Measurements from ENCODE around the gene ZNF319. TPM values are rescaled to one million over a fixed set of nuclear protein-coding genes. Genes with fewer than 3 reads are reported as not detected.

Gene ZNF319
- total RNA-seq, 1 donor from 2014 or later, result 15.0 TPM

DNA sequence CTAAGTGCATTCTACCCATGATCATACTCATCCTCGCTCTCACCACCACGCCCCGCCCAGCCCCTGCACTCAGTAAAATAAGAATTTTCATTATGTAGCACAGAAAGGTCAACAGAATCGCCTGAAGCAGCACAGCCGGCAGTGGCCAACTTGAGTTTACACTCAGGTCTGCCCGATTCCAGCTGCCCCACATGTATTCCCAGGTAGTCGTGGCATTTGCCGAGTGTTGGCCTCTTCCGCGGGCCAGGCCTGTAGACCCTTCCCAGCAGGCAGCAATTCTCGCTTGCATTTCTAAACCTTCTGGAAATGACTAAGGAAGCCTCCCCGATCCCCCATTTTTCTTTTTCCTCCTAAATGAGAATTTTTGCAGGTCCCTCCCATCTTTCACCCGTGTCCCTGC is 30.2 kb downstream of the ZNF319 start:
- TF ChIP-seq, protein P1, sequence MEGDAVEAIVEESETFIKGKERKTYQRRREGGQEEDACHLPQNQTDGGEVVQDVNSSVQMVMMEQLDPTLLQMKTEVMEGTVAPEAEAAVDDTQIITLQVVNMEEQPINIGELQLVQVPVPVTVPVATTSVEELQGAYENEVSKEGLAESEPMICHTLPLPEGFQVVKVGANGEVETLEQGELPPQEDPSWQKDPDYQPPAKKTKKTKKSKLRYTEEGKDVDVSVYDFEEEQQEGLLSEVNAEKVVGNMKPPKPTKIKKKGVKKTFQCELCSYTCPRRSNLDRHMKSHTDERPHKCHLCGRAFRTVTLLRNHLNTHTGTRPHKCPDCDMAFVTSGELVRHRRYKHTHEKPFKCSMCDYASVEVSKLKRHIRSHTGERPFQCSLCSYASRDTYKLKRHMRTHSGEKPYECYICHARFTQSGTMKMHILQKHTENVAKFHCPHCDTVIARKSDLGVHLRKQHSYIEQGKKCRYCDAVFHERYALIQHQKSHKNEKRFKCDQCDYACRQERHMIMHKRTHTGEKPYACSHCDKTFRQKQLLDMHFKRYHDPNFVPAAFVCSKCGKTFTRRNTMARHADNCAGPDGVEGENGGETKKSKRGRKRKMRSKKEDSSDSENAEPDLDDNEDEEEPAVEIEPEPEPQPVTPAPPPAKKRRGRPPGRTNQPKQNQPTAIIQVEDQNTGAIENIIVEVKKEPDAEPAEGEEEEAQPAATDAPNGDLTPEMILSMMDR (IDR thresholded peaks at IDR 0.05; ENCODE audit: unreplicated experiment), result no peak
- no peak overlapping the region for H3K27ac Mint-ChIP-seq
- no peak for DNase-seq (ENCODE audit: low spot score in 2 of 2, unreplicated experiment in 2 of 2)
- H3K4me3 Mint-ChIP-seq, result no peak overlapping the region
- H3K9me3 Mint-ChIP-seq, result no peaks in the 10 kb centered on the region
- no peaks in the 10 kb centered on the region for H3K4me1 Mint-ChIP-seq
- H3K36me3 Mint-ChIP-seq, result no peaks in the 10 kb centered on the region
- peaks cover 4% of the 10 kb centered on the region for H3K27me3 Mint-ChIP-seq (ENCODE audit: low read depth)

DNA sequence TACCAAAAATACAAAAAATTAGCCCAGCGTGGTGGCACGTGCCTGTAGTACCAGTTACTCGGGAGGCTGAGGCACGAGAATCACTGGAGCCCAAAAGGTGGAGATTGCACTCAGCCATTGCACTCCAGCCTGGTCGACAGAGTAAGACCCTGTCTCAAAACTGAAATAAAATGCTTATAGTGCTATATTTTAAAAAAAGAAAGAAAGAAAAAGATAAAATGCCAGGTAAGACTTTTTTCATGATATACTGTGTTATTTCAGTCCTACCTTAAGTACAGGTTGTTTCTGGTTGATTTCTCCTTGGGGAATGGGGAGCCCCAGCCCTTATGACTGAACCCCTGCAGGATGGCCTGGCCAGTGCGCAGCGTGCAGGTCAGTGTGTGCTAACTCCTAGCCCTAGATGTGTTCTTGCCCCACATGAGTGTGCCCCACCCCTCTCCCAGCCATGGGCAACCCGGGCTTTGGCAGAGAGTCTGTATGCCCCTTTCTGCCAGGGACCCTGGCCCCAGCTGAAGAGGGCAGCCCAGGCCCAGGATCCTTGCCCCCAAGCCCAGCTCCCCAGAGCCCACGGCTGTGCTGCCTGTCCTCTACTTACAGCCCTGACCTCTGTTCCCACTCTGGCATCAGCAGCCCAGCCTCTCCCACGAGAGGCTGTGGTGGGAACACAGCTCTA is 30.9 kb downstream of the ZNF319 start:
- Mint-ChIP-seq H3K27ac (no peak overlapping the region), H3K27me3 (ENCODE audit: low read depth) (peaks cover 4% of the 10 kb centered on the region)
- TF ChIP-seq, protein P1 (IDR thresholded peaks at IDR 0.05; ENCODE audit: unreplicated experiment), result no peak

DNA sequence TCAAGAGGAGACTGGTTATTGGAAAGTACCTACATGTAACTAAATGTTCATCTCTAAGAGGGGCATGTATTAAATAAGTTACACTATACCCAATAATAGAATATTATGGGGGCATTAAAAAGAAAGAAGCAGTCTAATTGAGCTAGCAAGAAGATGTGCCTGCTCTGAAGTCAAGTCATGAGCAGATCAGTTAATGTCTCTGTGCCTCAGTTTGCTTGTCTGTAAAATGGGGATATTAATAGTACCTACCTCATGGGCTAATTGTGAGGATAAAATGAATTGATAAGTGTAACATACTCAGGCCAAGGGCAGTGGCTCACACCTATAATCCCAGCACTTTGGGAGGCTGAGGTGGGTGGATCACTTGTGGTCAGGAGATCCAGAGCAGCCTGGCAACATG is 32.6 kb downstream of the ZNF319 start:
- peaks cover 4% of the 10 kb centered on the region for H3K27me3 Mint-ChIP-seq (ENCODE audit: low read depth)
- no peak overlapping the region for H3K4me3 Mint-ChIP-seq
- H3K36me3 Mint-ChIP-seq, result no peaks in the 10 kb centered on the region
- DNase-seq (ENCODE audit: low spot score in 2 of 2, unreplicated experiment in 2 of 2), result no peak
- TF ChIP-seq, protein P1 (IDR thresholded peaks at IDR 0.05; ENCODE audit: unreplicated experiment), result no peak
- no peaks in the 10 kb centered on the region for H3K4me1 Mint-ChIP-seq
- no peaks in the 10 kb centered on the region for H3K9me3 Mint-ChIP-seq
- H3K27ac Mint-ChIP-seq, result no peak overlapping the region

More for the DNA sequence above, 30.9 kb downstream of the ZNF319 start:
- Mint-ChIP-seq H3K36me3 (no peaks in the 10 kb centered on the region), H3K4me3 (no peak overlapping the region), H3K9me3 (no peaks in the 10 kb centered on the region), H3K4me1 (no peaks in the 10 kb centered on the region)
- no peak for DNase-seq (ENCODE audit: low spot score in 2 of 2, unreplicated experiment in 2 of 2)

DNA sequence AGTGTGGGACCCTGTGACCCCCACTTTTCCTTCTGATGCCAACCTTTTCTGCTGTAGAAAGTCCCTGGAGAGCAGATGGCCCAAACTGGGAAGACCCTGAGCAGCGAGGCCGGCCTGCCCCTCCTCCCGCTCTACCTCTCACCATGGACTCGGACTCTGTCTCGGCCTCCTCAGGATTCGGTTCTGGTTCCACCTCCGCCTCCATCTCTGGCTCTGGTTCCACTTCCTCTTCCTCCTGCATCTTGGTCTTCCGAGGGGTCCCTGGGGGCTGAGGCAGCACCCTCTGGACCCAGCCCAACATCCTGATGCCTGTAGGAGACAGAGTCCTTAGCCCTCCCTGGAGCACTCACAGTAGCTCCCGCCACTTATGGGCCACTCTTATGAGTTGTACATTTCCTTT is 33.5 kb downstream of the ZNF319 start:
- no peaks in the 10 kb centered on the region for H3K36me3 Mint-ChIP-seq
- no peak for DNase-seq (ENCODE audit: low spot score in 2 of 2, unreplicated experiment in 2 of 2)
- H3K27ac Mint-ChIP-seq, result no peak overlapping the region
- TF ChIP-seq, protein P1 (IDR thresholded peaks at IDR 0.05; ENCODE audit: unreplicated experiment), result no peak
- H3K4me3 Mint-ChIP-seq, result no peak overlapping the region
- no peaks in the 10 kb centered on the region for H3K9me3 Mint-ChIP-seq
- no peaks in the 10 kb centered on the region for H3K4me1 Mint-ChIP-seq
- peaks cover 2% of the 10 kb centered on the region for H3K27me3 Mint-ChIP-seq (ENCODE audit: low read depth)

DNA sequence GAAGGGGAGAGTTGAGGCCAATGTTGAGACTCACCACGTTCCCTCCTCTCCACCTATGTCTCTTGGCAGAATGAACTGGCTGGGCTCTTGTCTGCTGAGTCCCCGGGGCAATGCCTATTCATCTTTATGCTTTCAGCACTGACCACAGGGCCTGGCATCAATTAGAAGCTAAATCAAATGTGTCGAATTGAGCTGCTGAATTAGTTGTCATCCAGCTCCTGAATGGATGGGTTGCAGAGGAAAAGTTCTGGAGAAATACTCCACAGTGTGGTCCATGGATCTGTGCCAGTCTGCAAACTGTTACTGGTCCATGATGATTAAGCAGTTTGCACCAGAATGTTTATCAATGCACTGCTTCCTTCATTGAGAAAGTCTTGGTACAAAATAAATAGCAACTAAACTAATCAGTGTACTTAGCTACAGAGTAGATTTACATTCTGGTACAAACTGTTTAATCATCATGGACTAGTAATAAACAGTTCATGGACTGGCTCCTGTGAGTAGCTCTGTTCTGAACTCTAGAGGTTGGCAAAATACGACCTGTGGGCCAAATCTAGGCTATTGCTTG is 34.2 kb downstream of the ZNF319 start:
- Mint-ChIP-seq H3K9me3 (no peaks in the 10 kb centered on the region), H3K36me3 (no peaks in the 10 kb centered on the region), H3K27ac (no peak overlapping the region), H3K4me3 (no peak overlapping the region), H3K27me3 (ENCODE audit: low read depth) (peaks cover 2% of the 10 kb centered on the region), H3K4me1 (no peaks in the 10 kb centered on the region)
- no peak for DNase-seq (ENCODE audit: low spot score in 2 of 2, unreplicated experiment in 2 of 2)
- TF ChIP-seq, protein P1 (IDR thresholded peaks at IDR 0.05; ENCODE audit: unreplicated experiment), result no peak
